HL-60/S4 treated with retinoic acid at 250 ng/mL for 4 days and 3 days (cell line): ENCODE data around the gene SLC9A3.
"Not testable (repeated sequence)": the region's sequence is repeated elsewhere in the genome, so short reads cannot be mapped to it uniquely, and the experiment has no call there.

Experiments
- in situ Hi-C: fragments of 300-500 bp; cut with MboI; formaldehyde crosslinking; loops from 2 replicates; pipeline ENCODE4 v1.7.0; 2022; ENCODE audit warnings: low sequenced_read_pairs

Gene SLC9A3

DNA sequence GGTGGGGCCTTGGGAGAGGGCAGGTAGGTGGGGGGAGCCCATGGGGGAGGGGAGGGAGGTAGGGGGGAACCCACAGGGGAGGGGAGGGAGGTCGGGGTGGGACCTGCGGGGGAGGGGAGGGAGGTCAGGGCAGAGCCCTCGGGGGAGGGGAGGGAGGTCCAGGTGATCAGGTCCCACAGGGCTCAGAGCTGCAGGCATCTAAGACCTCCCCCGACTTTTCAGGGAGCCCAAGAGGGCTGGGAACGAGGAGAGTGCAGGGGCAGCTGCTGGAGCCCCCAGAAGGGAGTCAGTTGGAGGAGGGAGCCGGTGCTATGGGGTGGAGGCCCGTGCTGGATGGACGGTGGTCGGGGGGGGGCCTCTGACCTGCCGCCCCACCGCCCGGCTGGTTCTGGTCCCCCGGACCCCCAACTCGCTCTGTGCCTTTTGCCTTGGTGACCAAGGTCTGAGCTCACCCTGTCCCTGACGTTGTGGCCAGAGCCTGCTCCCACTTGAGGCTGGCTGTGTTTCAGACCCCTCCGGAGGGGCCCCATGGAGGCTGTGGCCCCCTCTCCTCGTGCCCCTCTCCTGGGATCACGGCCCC is 31.8 kb downstream of the SLC9A3 start:
- in situ Hi-C loops, result no loop called here

DNA sequence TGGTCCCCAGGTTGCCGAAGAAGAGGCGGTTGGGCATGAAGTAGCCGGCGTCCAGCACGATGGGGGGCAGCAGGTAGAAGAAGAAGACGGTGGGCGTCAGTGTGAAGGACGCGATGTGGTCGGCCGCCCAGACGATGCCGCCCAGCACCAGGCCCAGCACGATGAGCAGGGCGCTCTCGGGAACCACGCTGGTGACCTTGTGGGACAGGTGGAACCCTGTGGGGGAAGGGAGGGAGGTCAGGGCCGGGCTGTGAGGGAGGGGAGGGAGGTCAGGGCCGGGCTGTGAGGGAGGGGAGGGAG is 32.4 kb downstream of the SLC9A3 start:
- in situ Hi-C loops, result no loop called here

DNA sequence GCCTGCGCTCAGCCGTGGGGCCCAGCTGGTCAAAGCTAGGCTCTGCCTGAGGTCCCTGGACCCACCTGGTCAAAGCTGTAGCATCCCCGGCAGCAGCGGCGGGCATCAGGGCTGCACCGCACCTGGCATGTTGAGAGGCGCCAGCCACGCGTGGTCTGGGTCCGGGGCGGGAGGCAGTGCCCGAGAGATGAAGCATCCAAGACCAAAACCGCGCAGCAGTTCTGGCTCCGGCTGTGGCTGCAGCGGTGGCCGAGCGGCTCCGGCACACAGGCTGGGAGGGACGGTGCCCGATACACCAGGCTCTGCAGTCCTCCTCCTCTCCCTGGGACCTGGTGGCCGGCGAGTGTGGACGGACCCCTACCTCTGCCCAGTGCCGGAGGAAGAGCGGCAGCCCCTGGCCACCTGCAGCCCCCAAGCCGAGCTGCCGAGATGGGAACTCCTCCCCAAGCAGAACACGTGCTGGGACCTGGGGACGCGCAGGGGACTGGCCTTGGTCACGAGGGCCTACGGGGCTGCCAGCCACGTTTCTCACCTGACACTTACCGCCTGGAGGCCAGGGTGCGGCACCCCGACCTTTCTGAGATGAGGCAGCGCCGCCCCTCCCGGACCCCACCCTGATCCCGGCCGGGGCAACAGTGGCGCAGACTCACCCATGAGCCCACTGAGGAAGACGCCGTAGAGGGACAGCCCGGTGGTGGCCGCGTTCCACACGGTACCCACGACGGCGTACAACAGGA is 33.0 kb downstream of the SLC9A3 start:
- in situ Hi-C loops, result no loop called here

DNA sequence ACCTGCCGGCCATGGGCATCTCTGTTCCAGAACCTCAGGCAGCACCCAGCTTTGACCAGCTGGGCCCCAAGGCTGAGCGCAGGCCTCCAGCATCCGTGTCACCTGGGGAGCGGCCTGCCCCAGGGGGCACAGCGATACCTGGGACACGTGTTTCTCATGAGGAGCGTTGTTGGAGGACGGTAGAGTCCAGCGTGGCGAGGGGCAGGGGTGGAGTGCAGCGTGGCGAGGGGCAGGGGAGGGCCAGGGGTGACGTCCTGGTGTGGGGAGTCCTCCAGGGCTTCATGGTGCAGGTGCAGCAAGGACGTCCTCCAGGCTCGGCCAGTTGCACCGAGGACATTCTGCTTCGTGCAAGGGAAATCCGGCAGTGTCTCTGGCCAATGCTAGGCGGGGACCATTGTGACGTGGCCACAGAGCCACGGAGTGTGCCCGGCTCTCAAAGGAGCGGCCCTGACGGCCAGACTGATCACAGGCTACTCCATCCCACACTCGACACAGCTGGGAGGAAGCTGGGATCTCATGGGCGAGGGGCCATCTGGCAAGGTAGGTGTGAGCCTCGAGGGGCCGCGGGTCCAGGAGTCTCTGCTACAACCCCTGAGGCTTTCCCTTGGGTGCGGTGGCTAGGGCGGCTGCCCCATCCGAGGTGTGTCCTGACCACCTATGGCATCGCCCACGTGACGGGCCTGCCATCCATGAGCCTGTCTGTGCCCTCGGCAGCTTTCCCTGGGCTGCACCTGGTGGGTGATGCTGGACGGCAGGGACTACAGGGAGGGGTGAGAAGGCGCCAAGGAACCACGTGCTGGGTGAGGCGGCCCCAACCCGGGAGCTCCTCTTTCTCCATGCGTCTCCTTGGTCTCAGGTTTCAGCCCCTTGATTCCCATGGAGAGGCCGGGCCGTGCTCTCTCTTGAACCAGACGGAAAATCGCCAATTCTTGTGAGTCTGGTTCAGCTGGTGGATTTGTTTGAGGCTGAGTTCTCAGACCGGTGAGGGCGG is 33.8 kb downstream of the SLC9A3 start:
- in situ Hi-C loops, result no loop called here

GRCh38 chr5:489689-490080 is 34.6 kb downstream of the SLC9A3 start:
- in situ Hi-C loops, result no loop called here

DNA sequence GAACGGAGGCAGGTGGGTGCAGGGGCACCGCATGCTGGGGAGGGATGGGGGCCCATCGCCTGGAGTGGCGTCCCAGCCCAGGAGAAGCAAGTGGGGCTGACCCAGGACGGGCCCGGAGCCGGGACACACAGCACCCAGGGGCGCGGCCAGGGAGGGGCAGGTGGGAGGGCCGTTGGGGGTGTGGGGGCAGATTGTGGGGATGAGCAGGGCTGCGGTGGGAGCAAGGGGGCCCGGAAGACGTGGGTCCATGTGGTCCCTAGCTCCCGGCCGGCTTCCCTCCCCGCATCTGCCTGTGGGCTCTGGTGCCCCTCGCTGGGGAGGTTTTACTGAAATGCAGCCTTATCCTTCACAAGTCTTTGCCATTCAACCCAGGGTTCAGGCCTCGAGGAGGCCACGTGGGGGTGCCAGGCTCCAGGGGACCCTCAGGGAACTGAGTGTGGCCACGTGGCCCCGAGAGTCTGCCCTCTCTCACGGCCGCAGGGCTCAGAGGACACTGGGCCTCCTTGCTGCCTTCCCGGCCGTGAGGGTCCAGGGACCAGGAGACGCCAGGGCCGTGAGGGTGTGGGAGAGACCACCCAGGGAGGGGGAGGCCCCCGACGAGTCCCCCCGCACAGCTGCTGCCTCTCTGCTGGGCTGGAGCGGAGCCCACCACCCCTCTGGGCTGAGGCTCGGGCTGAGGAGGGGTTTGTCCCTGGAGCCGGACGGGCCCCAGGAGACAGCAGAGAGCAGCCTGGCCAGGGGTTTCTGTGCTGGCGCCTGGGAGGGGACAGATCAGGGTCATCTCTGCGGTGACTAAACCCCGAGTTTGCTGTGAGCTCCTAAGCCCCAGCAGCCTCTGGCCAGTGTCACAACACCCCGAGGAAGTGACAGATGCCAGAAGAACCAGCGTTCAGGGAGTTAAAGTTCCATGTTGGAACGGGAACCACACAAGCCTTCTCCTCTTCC is 35.2 kb downstream of the SLC9A3 start:
- in situ Hi-C loops, result no loop called here

- in situ Hi-C loops, result no loop called here
Measured at GRCh38 chr5:488241-488640, 36.0 kb downstream of the SLC9A3 start.

GRCh38 chr5:486597-486996 is 37.7 kb downstream of the SLC9A3 start:
- in situ Hi-C loops, result not testable (repeated sequence)

GRCh38 chr5:485946-486491 is 38.2 kb downstream of the SLC9A3 start:
- in situ Hi-C loops, result no loop called here

GRCh38 chr5:485113-485945 is 38.9 kb downstream of the SLC9A3 start:
- in situ Hi-C loops, result no loop called here

GRCh38 chr5:484556-484955 is 39.7 kb downstream of the SLC9A3 start:
- in situ Hi-C loops, result no loop called here

DNA sequence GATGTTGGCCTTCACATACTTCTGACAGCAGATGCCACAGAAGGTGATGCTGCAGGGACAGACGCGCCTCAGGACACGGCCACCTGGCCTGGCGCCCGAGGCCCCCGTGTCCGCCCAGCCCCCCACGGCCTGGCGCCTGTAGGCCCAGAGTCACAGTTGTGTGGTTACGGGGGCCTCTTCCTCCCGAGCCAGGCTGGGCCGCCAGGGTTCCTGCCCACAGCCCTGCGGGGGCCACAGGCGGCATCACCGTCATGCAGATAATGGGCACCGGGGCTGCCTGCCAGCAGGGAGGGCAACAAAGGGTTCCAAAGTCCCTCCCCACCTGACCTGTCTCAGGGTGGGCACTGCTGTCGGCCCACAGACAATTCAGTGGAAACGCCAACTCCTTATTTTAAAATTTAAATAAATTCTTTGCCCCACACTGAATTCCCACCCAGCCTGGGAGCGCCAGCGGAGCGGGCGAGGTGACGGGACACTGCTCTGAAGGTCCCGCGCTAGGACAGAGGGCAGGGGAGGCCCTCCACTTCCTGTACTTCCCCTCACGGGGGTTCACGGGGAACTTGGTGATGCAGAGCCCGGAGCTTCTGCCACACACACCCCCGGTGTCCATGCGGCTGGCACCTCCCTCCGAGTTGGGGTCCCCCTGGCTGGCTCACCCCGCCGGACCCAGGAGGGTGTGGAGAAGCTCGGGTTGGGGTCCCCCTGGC is 40.7 kb downstream of the SLC9A3 start:
- in situ Hi-C loops, result no loop called here

DNA sequence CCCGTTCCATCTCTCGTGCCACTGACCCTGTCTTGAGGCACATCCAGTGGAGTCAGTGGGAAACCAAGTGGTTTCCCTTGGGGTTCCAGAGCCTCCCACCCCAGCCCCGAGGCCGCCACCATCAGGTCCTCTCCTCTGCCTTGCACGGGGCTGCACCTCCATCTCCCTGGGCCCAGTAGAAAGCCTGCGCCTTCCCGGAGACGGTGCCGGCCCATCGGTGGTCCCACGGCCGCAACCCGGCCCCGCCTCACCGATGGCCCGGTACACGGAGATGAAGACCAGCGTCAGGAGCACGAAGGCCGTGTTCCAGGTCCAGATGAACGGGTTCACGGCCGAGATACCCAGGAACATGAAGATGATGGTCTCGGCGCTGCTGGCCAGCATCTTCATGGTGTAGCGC is 41.2 kb downstream of the SLC9A3 start:
- in situ Hi-C loops, result no loop called here

DNA sequence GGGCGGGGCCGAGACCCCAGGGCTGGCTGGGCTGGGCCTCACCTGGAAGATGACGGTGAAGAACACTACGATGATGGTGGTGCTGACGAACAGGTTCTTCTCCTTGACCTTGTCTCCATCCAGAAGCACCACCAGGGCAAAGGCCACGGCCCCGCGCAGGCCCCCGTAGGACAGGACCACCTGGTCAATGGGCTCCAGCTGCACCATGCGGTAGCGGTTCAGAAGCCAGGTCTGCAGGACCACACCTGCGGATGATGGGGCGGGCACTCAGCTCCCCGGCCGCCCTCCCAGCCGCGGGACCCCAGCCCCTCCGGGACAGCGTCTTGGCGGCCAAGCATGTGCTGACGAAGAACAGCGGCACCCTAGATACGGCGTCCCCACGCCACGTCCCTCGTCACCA is 41.7 kb downstream of the SLC9A3 start:
- in situ Hi-C loops, result no loop called here

DNA sequence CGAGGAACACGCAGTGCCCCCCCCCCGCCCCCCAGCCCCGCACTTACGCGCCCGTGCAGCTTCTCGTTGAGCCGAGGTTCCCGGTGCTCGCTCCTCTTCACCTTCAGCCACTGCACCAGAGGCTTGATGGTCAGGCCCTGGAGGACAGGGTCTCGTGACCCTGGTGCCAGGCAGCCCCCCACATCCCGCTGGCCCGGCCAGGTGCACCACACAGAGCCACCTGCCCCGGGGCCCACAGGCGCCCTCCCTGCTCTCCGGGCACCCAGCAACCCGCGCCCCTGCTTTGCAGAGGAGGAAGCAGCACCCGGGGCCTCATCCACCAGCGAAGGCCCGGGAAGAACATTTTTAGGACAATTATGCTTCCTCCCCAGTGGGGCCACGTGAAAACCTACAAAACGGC is 42.2 kb downstream of the SLC9A3 start:
- in situ Hi-C loops, result no loop called here

DNA sequence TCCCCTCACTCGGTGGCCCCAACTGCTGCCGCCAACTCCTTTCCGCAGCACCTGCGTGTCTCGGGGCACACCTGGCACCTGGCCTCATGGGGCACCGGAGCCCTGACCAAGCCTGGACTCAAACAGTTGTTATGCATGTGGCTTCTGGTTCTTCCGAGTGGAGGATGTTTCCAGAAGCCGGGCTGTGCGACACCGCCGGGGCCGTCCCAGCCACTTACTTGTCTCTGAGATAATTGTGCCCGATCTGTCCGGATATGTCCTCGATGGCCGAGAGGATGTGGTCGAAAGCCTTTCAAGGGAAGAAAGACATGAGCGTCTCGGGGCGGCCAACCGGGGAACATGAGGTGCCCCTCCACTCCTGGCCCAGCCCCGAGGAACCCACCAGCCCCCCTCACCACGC is 42.9 kb downstream of the SLC9A3 start:
- in situ Hi-C loops, result no loop called here

DNA sequence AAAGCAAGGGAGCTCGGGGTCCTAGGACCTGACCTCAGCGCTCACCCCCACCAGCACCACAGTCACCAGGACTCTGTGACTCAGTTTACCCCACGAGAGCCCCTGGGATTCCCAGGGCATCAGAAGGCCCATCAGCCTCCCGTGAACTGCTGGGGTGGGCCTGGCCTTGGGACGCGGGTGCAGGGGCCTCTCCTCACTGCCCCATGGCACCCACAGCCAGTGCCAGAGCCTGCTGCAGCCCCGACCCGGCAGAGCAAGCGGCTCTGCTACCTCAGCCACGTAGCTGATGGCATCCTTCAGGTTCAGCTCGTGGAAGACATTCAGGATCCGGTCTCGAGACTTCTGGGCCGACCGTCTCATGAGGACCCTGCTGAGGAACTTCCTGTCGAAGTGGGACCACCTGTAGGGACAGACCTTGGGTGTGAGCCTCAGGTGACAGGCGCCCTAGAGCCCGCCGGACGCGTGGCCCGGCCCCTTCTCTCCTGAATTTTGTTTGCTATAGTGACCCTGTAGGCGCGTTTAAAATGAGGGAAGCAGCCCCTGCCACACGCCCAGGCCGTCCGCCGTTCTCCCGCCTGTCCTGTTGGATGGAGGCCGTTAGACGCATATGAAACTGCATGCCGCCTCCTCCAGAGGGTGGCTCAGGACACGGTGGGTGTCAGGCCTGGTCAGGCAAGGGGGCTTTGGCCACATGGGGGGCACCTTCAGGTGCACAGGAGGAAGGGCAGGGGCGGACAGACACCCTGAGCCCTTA is 44.5 kb downstream of the SLC9A3 start:
- in situ Hi-C loops, result no loop called here

GRCh38 chr5:478982-479535 is 45.2 kb downstream of the SLC9A3 start:
- in situ Hi-C loops, result no loop called here
